GM13976 (cell line): Measurements from ENCODE around the gene KATNAL2.

Source experiments
- DNase-seq: peaks from one replicate; pipeline ENCODE4 v3.0.0; 2012; ENCODE audit warnings: low spot score
- in situ Hi-C: fragments of 300-500 bp; cut with MboI; formaldehyde crosslinking; loops from one replicate; pipeline ENCODE4 v1.12.0; 2022; ENCODE audit warnings: low sequenced_read_pairs, mixed read lengths, inconsistent platforms; ENCODE audit not compliant: unreplicated experiment
- TF ChIP-seq, protein P1 (sequence below): IDR thresholded peaks from 2 replicates; pipeline ENCODE4 v1.5.1; 2012; ENCODE audit warnings: borderline replicate concordance, mild to moderate bottlenecking; ENCODE audit not compliant: insufficient read depth; ENCODE audit errors: extremely low read depth, missing control alignments, control extremely low read depth

The KATNAL2 gene

DNA sequence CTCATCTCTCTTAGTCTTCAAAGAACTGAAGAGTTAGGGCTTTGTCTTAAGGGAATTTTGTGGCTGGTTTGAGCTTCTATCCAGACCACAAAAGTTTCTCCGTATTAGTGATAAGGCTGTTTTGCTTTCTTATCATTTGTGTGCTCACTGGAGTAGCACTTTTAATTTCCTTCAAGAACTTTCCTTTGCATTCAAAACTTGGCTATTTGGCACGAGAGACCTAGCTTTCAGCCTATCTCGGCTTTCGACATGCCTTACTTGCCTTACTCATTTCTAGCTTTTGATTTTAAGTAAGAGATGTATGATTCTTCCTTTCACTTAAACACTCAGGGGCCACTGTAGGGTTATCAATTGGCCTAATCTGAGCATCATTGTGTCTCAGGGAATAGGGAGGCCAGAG lies 203.0 kb downstream of the KATNAL2 start:
- peak; percentile 13 for DNase-seq
- TF ChIP-seq, protein P1, sequence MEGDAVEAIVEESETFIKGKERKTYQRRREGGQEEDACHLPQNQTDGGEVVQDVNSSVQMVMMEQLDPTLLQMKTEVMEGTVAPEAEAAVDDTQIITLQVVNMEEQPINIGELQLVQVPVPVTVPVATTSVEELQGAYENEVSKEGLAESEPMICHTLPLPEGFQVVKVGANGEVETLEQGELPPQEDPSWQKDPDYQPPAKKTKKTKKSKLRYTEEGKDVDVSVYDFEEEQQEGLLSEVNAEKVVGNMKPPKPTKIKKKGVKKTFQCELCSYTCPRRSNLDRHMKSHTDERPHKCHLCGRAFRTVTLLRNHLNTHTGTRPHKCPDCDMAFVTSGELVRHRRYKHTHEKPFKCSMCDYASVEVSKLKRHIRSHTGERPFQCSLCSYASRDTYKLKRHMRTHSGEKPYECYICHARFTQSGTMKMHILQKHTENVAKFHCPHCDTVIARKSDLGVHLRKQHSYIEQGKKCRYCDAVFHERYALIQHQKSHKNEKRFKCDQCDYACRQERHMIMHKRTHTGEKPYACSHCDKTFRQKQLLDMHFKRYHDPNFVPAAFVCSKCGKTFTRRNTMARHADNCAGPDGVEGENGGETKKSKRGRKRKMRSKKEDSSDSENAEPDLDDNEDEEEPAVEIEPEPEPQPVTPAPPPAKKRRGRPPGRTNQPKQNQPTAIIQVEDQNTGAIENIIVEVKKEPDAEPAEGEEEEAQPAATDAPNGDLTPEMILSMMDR, result no peak
- in situ Hi-C loops, result no loop called here

DNA sequence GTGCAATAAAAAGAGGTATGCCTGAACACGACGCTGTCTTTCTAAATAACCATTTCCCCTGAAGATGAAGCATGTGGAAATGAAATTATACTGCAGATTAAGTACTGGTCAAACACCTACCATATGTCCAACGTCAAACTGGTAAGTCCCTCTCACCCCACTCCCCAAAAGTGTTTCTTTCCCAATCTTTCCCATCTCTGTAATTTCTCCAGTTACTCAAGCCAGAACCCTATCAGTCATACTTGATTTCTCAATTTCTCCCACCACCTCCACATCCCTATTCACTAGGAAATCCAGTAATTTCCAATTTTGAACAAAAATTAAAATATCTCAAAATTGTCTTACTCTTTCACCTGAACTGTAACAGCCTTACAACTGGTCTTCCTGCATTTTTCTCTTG lies 203.7 kb downstream of the KATNAL2 start:
- no peak for DNase-seq
- TF ChIP-seq, protein P1, result no peak
- in situ Hi-C loops, result no loop called here

DNA sequence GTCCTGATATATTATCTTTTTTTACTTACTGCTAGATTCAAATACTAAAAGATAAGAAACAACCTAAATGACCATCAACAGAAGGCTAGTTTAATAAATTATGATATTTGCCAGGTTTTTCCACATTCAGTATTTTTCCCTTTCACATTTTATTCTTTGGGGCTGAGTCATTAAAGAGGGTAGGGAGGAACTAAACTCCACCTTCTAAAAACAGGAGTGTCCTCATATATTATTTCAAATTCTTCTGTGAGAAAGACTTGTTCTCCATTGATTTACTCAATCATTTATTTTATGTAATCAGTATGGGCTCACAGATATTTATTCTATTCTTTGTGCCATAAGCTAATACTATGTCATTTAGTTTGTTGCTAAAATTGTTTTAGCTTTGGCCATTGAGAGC lies 223.9 kb downstream of the KATNAL2 start:
- DNase-seq, result no peak
- in situ Hi-C loops, result no loop called here
- TF ChIP-seq, protein P1, result no peak

DNA sequence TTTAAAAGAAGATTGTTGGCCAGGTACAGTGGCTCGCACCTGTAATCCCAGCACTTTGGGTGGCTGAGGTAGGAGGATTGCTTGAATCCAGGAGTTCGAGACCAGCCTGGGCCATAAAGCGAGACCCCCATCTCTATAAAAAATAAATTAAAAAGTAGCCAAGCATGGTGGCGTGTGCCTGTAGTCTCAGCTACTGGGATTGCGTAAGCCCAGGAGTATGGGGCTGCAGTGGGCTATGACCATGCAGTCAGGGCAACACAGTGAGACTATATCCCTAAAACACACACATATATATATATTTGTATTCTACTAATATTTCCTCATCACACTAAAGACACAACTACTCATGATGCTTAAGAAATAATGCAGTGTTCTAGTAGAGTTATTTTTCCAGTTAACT lies 225.8 kb downstream of the KATNAL2 start:
- no peak for DNase-seq
- TF ChIP-seq, protein P1, result no peak
- in situ Hi-C loops, result no loop called here

DNA sequence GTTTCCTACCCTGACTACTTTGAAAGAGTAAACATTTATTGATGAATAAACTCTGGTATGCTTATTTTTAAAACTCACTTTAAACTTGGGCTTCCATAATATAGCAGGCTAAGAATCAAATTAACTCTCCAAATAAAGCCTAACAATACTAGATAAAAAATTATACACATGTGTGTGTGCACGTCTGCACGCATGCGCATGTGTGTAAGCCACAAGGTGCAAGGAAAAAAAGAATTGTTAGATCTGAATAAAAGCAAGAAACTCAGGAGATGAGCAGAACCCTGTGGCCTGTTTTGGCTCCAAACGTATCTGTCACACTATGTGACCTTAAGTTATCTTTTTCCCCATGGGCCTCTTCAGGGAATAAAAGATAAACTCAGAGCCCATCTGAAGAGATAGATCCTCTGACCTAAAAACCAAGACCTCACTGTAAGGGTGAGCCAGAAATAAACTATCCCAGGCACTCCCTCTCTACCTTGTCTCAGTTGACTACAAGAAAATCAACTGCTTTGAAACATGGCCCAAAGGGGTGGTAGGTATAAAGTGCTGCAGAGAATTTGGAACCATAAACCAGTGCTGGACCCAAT lies 226.6 kb downstream of the KATNAL2 start:
- TF ChIP-seq, protein P1, result no peak
- in situ Hi-C loops, result no loop called here
- no peak for DNase-seq

DNA sequence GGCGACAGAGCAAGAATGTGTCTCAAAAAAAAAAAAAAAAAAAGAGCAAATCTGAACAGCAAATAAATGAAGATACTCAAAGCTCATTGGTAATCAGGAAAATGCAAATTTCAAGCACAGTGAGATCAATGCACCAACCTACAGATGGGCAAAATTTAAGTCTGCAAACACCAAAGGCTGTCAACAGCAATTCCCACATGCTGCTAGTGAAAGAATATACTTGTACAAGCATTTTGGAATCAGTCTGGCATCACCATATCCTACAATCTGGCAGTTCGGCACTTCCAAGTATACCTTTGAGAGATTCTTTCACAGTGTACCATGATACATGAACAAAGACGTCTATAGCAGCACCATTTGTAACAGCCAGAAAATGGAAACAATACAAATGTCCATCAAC lies 228.8 kb downstream of the KATNAL2 start:
- in situ Hi-C loops, result no loop called here
- TF ChIP-seq, protein P1, result no peak
- DNase-seq, result no peak
